ENCODE data around the gene TEX22. TPM values are rescaled to one million over a fixed set of nuclear protein-coding genes. Genes with fewer than 3 reads are reported as not detected.

TEX22 gene
- total RNA-seq, 4 donors from 2014 or later, result 1.3 TPM; not detected in 3

- TF ChIP-seq CTCF (IDR thresholded peaks at IDR 0.05; ENCODE audit: low read depth), result no peak
Measured at GRCh38 chr14:105452963-105453362, 54.6 kb downstream of the TEX22 start.

GRCh38 chr14:105453847-105454246 lies 55.5 kb downstream of the TEX22 start:
- no peak for TF ChIP-seq CTCF (IDR thresholded peaks at IDR 0.05; ENCODE audit: low read depth)

- no peak for TF ChIP-seq CTCF (IDR thresholded peaks at IDR 0.05; ENCODE audit: low read depth)
Measured at GRCh38 chr14:105455086-105455640, 56.8 kb downstream of the TEX22 start.

GRCh38 chr14:105455766-105456660 lies 57.7 kb downstream of the TEX22 start:
- no peak for TF ChIP-seq CTCF (IDR thresholded peaks at IDR 0.05; ENCODE audit: low read depth)

- TF ChIP-seq CTCF (IDR thresholded peaks at IDR 0.05; ENCODE audit: low read depth), result no peak
Measured at GRCh38 chr14:105456736-105457617, 58.6 kb downstream of the TEX22 start.

GRCh38 chr14:105458010-105458409 lies 59.7 kb downstream of the TEX22 start:
- TF ChIP-seq CTCF (IDR thresholded peaks at IDR 0.05; ENCODE audit: low read depth), result no peak

- TF ChIP-seq CTCF (IDR thresholded peaks at IDR 0.05; ENCODE audit: low read depth), result no peak
Measured at GRCh38 chr14:105458571-105458970, 60.2 kb downstream of the TEX22 start.
